HepG2 (cell line): ENCODE results near the gene ALS2. TPM values are rescaled to one million over a fixed set of nuclear protein-coding genes. Genes with fewer than 3 reads are reported as not detected.

Source experiments
- CBX2 ChIP-seq, 2 experiments: fragments of 200-600 bp in 1 of 2; sonication (generic); formaldehyde crosslinking in 1 of 2; IDR thresholded peaks; 2 replicates each; pipeline versions ENCODE4 v1.7.0 to v1.8.1; 2018 to 2022; ENCODE audit warnings: low read depth in 2 of 2, low read length in 1 of 2, mild to moderate bottlenecking in 1 of 2, missing genetic modification reagents in 1 of 2
- CENPBD1 ChIP-seq: sonication (generic); formaldehyde crosslinking; IDR thresholded peaks from 2 replicates; pipeline ENCODE4 v1.8.0; 2022; ENCODE audit warnings: missing genetic modification reagents, low read depth, mild to moderate bottlenecking, borderline replicate concordance
- CHD2 ChIP-seq: IDR thresholded peaks from 2 replicates; pipeline ENCODE4 v1.6.1; 2011; ENCODE audit warnings: low read depth, low read length, improper control_type of control experiment
- DDIT3 ChIP-seq: sonication (generic); formaldehyde crosslinking; IDR thresholded peaks from 2 replicates; pipeline ENCODE4 v1.4.0; 2020; ENCODE audit warnings: mild to moderate bottlenecking, missing genetic modification reagents
- MTF1 ChIP-seq: sonication (generic); formaldehyde crosslinking; IDR thresholded peaks from 2 replicates; pipeline ENCODE4 v1.5.0; 2020; ENCODE audit warnings: missing genetic modification reagents
- MYPOP ChIP-seq: sonication (generic); formaldehyde crosslinking; IDR thresholded peaks from 2 replicates; pipeline ENCODE4 v1.8.1; 2023; ENCODE audit warnings: mild to moderate bottlenecking, moderate library complexity, missing genetic modification reagents
- NAIF1 ChIP-seq: sonication (generic); formaldehyde crosslinking; IDR thresholded peaks from 2 replicates; pipeline ENCODE4 v1.5.0; 2020; ENCODE audit warnings: mild to moderate bottlenecking, missing genetic modification reagents, borderline replicate concordance
- NR0B2 ChIP-seq: sonication (generic); formaldehyde crosslinking; IDR thresholded peaks from 2 replicates; pipeline ENCODE4 v1.4.0; 2020; ENCODE audit warnings: mild to moderate bottlenecking, missing genetic modification reagents
- PATZ1 ChIP-seq: sonication (generic); formaldehyde crosslinking; IDR thresholded peaks from 2 replicates; pipeline ENCODE4 v1.4.0; 2020; ENCODE audit warnings: missing genetic modification reagents
- RARA ChIP-seq: IDR thresholded peaks from 2 replicates; pipeline ENCODE4 v1.6.1; 2016; ENCODE audit warnings: missing genetic modification reagents, missing compliant biosample characterization
- SIX1 ChIP-seq: sonication (generic); formaldehyde crosslinking; IDR thresholded peaks from 2 replicates; pipeline ENCODE4 v1.4.0; 2020; ENCODE audit warnings: missing genetic modification reagents, borderline replicate concordance
- SKI ChIP-seq: fragments of 450-650 bp; IDR thresholded peaks from one replicate; pipeline ENCODE4 v1.6.1; 2018; ENCODE audit warnings: mild to moderate bottlenecking; ENCODE audit not compliant: partially characterized antibody
- STAT6 ChIP-seq: sonication (generic); formaldehyde crosslinking; IDR thresholded peaks from 2 replicates; pipeline ENCODE4 v1.4.0; 2020; ENCODE audit warnings: missing genetic modification reagents, mild to moderate bottlenecking, borderline replicate concordance
- SUZ12 ChIP-seq: fragments of 150-350 bp; IDR thresholded peaks from 2 replicates; pipeline ENCODE4 v1.6.1; 2014; ENCODE audit warnings: low read depth, low read length
- TBX3 ChIP-seq: fragments of 450-650 bp; IDR thresholded peaks from 2 replicates; pipeline ENCODE4 v1.6.1; 2017; ENCODE audit warnings: antibody characterized with exemption, mild to moderate bottlenecking, inconsistent platforms, borderline replicate concordance
- TEAD2 ChIP-seq: sonication (generic); formaldehyde crosslinking; IDR thresholded peaks from 2 replicates; pipeline ENCODE4 v1.9.0; 2021; ENCODE audit warnings: missing genetic modification reagents
- ZBTB7B ChIP-seq: sonication (generic); formaldehyde crosslinking; IDR thresholded peaks from 2 replicates; pipeline ENCODE4 v1.4.0; 2020; ENCODE audit warnings: missing genetic modification reagents
- ZNF3 ChIP-seq: IDR thresholded peaks from 2 replicates; pipeline ENCODE4 v1.7.0; 2017; ENCODE audit warnings: inconsistent platforms
- ZNF549 ChIP-seq: sonication (generic); formaldehyde crosslinking; IDR thresholded peaks from 2 replicates; pipeline ENCODE4 v1.5.0; 2020; ENCODE audit warnings: missing genetic modification reagents
- ZNF563 ChIP-seq: sonication (generic); formaldehyde crosslinking; IDR thresholded peaks from 2 replicates; pipeline ENCODE4 v1.8.0; 2022; ENCODE audit warnings: mild to moderate bottlenecking, moderate library complexity, missing genetic modification reagents
- ZNF772 ChIP-seq: sonication (generic); formaldehyde crosslinking; IDR thresholded peaks from 2 replicates; pipeline ENCODE4 v1.5.0; 2020; ENCODE audit warnings: mild to moderate bottlenecking, missing genetic modification reagents
- ZZZ3 ChIP-seq: sonication (generic); formaldehyde crosslinking; IDR thresholded peaks from 2 replicates; pipeline ENCODE4 v1.4.0; 2020; ENCODE audit warnings: missing genetic modification reagents, mild to moderate bottlenecking, borderline replicate concordance
- polyA plus RNA-seq, 8 experiments: library from polyadenylated mRNA; depleted of rRNA in 3 of 8; stranded (reverse) in 7 of 8; unstranded in 1 of 8; fragments of >200 nt; fragmentation: Illumina TruSeq in 4 of 8; extraction: Trizol in 4 of 8; gene quantifications; 2 replicates each; pipeline versions ENCODE4 v1.2.1 to v1.2.3, GENCODE V29; 2011 to 2016; ENCODE audit warnings: low read depth in 4 of 8, missing spikeins in 1 of 8, mixed read lengths in 1 of 8; ENCODE audit not compliant: insufficient read depth in 1 of 8
- total RNA-seq, 5 experiments: library from RNA; depleted of rRNA; stranded (reverse); fragments of >200 nt; fragmentation: Illumina TruSeq; extraction: Trizol; gene quantifications; 2 replicates each; pipeline ENCODE4 v1.2.3, GENCODE V29; 2016; ENCODE audit warnings: low read depth in 1 of 5

Gene ALS2
- total and polyA plus RNA-seq, 2 of the 13 experiments (the other 11 are each of a cell fraction or from before 2014, with no cell fraction given): 12.7 to 19.3 TPM

- no peak for TF ChIP-seq NR0B2 (CRISPR knock-in tag)
- TF ChIP-seq ZBTB7B: peak; percentile 88
- no peak for TF ChIP-seq CBX2 (IDR thresholded peaks at IDR 0.05; ENCODE audit: low read depth, low read length)
- no peak for TF ChIP-seq CBX2 (CRISPR knock-in tag; IDR thresholded peaks at IDR 0.05; ENCODE audit: low read depth)
- TF ChIP-seq PATZ1: peak; percentile 75
- no peak for TF ChIP-seq ZNF3 (CRISPR knock-in tag)
- TF ChIP-seq MYPOP (CRISPR knock-in tag): peak; percentile 85
- TF ChIP-seq ZNF772: peak; percentile 72
- TF ChIP-seq CENPBD1: no peak
- peak; percentile 32; the same call in 1 of the 2 replicates for TF ChIP-seq RARA (CRISPR knock-in tag)
- TF ChIP-seq ZZZ3 (CRISPR knock-in tag): peak; percentile 86; the same call in 1 of the 2 replicates
- no peak for TF ChIP-seq SKI
- TF ChIP-seq ZNF549: no peak
- peak; percentile 8; the same call in 1 of the 2 replicates for TF ChIP-seq STAT6 (CRISPR knock-in tag)
- TF ChIP-seq NAIF1 (CRISPR knock-in tag): peak; percentile 92
- peak; percentile 78; the same call in 1 of the 2 replicates for TF ChIP-seq SIX1 (CRISPR knock-in tag)
- no peak for TF ChIP-seq CHD2
- TF ChIP-seq MTF1 (CRISPR knock-in tag): 0 out of 2 replicates have a peak, but pooled peaks have one; percentile 28
- TF ChIP-seq SUZ12: no peak
- no peak for TF ChIP-seq TBX3
- no peak for TF ChIP-seq TEAD2 (CRISPR knock-in tag)
- no peak for TF ChIP-seq DDIT3 (CRISPR knock-in tag)
- TF ChIP-seq ZNF563 (CRISPR knock-in tag): peak; percentile 55; the same call in 1 of the 2 replicates
These were observed at the start of gene ALS2 (continued) for GRCh38 chr2:201780674-201781493.
